Neural cell (in vitro differentiated cells): ENCODE data around the gene CYP26B1.

Source experiments
- CTCF ChIP-seq: fragments of 450-650 bp; IDR thresholded peaks from 2 replicates; pipeline ENCODE4 v1.5.1; 2014; ENCODE audit warnings: antibody characterized with exemption, mild to moderate bottlenecking, moderate library complexity; ENCODE audit not compliant: poor library complexity, severe bottlenecking
- EZH2 ChIP-seq: fragments of 200-600, 300-800 bp; shearing (Covaris generic), sonication (generic); IDR thresholded peaks from 2 replicates; pipeline ENCODE4 v1.6.1; 2014; ENCODE audit warnings: antibody characterized with exemption, low read length, borderline replicate concordance, mild to moderate bottlenecking; ENCODE audit not compliant: insufficient read depth, poor library complexity, severe bottlenecking
- RAD21 ChIP-seq: fragments of 450-650 bp; conservative IDR thresholded peaks from 2 replicates; pipeline ENCODE4 v1.6.1; 2014; ENCODE audit warnings: antibody characterized with exemption, mild to moderate bottlenecking, moderate library complexity

- TF ChIP-seq RAD21 (no peak), EZH2 (no peak), CTCF (no peak)
Observed at GRCh38 chr2:72082887-72083286, 64.8 kb downstream of the CYP26B1 start.
